ENCODE results near the gene XXYLT1. TPM values are rescaled to one million over a fixed set of nuclear protein-coding genes. Genes with fewer than 3 reads are reported as not detected.

XXYLT1 gene
- total and polyA plus RNA-seq, 9 of the 15 experiments (the other 6 are each of a cell fraction or from before 2014, with no cell fraction given): 1.9 to 18.9 (median 15.0) TPM

DNA sequence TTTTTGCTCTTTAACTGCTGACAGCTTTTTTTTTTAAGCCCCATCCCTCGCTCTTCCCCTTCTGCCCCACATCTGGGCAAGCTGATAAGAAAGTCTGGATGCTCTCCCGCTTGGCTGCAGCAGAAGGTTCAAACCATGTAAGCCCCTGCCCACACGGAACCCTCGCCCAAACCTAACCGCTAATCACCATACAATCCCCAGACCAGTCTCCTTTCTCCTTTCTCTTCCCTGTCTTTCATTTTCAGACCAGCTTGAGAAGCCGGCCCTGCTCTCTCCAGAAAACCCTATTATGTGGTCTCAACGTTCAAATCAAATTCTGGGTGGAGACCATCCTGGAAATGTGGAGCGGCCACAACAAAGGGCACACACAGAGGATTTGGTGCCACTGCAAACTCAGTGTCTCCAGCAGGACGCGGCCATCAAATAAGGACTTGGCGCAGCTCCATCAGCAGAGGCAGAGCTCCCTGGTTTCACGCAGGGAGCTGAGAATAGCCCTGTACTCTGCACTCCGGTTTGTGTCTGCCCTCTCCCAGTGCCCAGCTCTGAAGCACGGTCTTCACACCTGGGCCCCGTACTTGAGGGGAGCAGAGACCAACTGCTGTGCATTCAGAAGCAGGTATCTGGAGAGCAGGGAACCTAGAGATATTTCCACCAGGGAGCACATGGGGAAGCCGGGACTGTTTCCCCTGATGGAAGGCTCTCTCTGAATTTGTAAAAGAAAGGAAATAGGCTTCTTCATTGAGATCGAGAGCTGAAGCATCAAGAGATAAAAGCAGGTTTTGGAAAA, 92.6 kb downstream of the XXYLT1 start (continued):
- TF ChIP-seq, protein P1, sequence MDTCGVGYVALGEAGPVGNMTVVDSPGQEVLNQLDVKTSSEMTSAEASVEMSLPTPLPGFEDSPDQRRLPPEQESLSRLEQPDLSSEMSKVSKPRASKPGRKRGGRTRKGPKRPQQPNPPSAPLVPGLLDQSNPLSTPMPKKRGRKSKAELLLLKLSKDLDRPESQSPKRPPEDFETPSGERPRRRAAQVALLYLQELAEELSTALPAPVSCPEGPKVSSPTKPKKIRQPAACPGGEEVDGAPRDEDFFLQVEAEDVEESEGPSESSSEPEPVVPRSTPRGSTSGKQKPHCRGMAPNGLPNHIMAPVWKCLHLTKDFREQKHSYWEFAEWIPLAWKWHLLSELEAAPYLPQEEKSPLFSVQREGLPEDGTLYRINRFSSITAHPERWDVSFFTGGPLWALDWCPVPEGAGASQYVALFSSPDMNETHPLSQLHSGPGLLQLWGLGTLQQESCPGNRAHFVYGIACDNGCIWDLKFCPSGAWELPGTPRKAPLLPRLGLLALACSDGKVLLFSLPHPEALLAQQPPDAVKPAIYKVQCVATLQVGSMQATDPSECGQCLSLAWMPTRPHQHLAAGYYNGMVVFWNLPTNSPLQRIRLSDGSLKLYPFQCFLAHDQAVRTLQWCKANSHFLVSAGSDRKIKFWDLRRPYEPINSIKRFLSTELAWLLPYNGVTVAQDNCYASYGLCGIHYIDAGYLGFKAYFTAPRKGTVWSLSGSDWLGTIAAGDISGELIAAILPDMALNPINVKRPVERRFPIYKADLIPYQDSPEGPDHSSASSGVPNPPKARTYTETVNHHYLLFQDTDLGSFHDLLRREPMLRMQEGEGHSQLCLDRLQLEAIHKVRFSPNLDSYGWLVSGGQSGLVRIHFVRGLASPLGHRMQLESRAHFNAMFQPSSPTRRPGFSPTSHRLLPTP (IDR thresholded peaks at IDR 0.05; ENCODE audit: borderline replicate concordance, extremely low read depth, insufficient read length): no peak
- TF ChIP-seq KDM2B (CRISPR knock-in tag; IDR thresholded peaks at IDR 0.05) (no peak), SAFB2 (IDR thresholded peaks at IDR 0.05; ENCODE audit: borderline replicate concordance, low read depth, low read length, severe bottlenecking) (no peak), RHOXF2B (CRISPR knock-in tag; conservative IDR thresholded peaks at IDR 0.05) (no peak), ZNF764 (CRISPR knock-in tag; IDR thresholded peaks at IDR 0.05; ENCODE audit: low read depth) (no peak), MAZ (CRISPR knock-in tag; conservative IDR thresholded peaks at IDR 0.05 in 1 of 2, IDR thresholded peaks at IDR 0.05 in 1 of 2) (peak; percentile 33 to 76; a peak in 3 of 4 replicates), CHD2 (IDR thresholded peaks at IDR 0.05; ENCODE audit: low read depth, low read length) (no peak), NFE2 (IDR thresholded peaks at IDR 0.05; ENCODE audit: low read depth) (no peak), TCF7 (IDR thresholded peaks at IDR 0.05; ENCODE audit: borderline replicate concordance) (no peak), SP2 (IDR thresholded peaks at IDR 0.05; ENCODE audit: extremely low read depth, low read depth, low read length, poor library complexity, severe bottlenecking) (no peak), ZNF23 (CRISPR knock-in tag; IDR thresholded peaks at IDR 0.05) (no peak), MTA3 (IDR thresholded peaks at IDR 0.05; ENCODE audit: borderline replicate concordance) (peak; percentile 78), ZBTB7A (IDR thresholded peaks at IDR 0.05; ENCODE audit: borderline replicate concordance, control insufficient read depth, low read depth, low read length) (peak; percentile 53; the same call in 1 of the 2 replicates), HDAC8 (tag; IDR thresholded peaks at IDR 0.05) (no peak), NEUROD1 (IDR thresholded peaks at IDR 0.05; ENCODE audit: borderline replicate concordance, low read depth, low read length, partially characterized antibody) (peak; percentile 60)
- TF ChIP-seq, protein P2, sequence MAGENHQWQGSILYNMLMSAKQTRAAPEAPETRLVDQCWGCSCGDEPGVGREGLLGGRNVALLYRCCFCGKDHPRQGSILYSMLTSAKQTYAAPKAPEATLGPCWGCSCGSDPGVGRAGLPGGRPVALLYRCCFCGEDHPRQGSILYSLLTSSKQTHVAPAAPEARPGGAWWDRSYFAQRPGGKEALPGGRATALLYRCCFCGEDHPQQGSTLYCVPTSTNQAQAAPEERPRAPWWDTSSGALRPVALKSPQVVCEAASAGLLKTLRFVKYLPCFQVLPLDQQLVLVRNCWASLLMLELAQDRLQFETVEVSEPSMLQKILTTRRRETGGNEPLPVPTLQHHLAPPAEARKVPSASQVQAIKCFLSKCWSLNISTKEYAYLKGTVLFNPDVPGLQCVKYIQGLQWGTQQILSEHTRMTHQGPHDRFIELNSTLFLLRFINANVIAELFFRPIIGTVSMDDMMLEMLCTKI (IDR thresholded peaks at IDR 0.05; ENCODE audit: partially characterized antibody): no peak
- TF ChIP-seq, protein P3, sequence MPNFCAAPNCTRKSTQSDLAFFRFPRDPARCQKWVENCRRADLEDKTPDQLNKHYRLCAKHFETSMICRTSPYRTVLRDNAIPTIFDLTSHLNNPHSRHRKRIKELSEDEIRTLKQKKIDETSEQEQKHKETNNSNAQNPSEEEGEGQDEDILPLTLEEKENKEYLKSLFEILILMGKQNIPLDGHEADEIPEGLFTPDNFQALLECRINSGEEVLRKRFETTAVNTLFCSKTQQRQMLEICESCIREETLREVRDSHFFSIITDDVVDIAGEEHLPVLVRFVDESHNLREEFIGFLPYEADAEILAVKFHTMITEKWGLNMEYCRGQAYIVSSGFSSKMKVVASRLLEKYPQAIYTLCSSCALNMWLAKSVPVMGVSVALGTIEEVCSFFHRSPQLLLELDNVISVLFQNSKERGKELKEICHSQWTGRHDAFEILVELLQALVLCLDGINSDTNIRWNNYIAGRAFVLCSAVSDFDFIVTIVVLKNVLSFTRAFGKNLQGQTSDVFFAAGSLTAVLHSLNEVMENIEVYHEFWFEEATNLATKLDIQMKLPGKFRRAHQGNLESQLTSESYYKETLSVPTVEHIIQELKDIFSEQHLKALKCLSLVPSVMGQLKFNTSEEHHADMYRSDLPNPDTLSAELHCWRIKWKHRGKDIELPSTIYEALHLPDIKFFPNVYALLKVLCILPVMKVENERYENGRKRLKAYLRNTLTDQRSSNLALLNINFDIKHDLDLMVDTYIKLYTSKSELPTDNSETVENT (CRISPR knock-in tag; IDR thresholded peaks at IDR 0.05): no peak
- TF ChIP-seq, protein P4, sequence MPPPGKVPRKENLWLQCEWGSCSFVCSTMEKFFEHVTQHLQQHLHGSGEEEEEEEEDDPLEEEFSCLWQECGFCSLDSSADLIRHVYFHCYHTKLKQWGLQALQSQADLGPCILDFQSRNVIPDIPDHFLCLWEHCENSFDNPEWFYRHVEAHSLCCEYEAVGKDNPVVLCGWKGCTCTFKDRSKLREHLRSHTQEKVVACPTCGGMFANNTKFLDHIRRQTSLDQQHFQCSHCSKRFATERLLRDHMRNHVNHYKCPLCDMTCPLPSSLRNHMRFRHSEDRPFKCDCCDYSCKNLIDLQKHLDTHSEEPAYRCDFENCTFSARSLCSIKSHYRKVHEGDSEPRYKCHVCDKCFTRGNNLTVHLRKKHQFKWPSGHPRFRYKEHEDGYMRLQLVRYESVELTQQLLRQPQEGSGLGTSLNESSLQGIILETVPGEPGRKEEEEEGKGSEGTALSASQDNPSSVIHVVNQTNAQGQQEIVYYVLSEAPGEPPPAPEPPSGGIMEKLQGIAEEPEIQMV (tag; conservative IDR thresholded peaks at IDR 0.05; ENCODE audit: low read depth): no peak

Data from K562 (cell line).